Measurements from ENCODE around the gene GALNT4. TPM values are rescaled to one million over a fixed set of nuclear protein-coding genes. Genes with fewer than 3 reads are reported as not detected.

Gene GALNT4
- total and polyA plus RNA-seq, 2 of the 13 experiments (the other 11 are each of a cell fraction or from before 2014, with no cell fraction given): 4.9 to 6.8 TPM

DNA sequence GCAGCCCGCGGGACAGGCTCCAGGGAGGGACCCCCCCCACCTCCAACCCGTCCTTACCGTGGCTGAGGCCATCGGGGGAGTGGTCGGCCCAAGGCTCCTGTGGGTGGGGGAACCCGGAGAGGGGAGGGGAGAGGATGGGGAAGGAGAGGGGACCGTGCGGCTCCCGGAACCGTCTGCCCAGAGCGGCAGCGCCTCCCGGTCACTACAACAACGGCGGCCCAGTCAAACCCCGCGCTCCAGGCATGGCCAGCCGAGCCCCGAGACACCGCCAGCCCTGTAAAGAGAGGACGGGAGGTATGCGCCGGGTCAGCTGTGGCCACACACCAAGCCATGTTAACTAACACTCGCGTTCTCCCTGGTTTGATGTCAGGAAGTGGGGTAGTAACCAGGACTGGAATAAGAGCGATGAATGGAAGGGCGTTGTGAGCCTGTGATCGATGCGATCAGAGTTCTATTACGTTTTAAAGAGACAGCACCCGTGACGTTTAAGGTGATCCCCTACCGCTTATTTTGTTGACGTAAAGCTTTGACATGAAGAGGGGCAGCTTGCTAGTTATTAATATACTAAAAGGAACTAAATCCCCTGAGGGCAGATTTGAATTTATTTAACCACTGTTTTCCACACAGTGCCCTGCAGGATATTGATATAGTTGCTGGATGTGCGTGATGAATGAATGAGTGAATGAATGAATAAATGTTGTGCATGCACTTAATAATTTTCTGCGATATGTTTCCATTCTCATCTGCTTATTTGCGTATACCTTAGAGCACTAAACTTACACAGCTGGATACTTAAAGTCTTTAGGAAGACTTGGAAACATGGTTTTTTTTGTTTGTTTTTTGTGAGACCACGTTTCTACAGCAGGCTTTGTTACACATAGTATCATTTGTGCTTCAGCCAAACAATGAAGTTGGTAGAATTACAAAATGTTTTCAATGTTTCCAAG lies 1.5 kb upstream of the GALNT4 start, which contains the start of gene POC1B (continued):
- TF ChIP-seq, protein P1, sequence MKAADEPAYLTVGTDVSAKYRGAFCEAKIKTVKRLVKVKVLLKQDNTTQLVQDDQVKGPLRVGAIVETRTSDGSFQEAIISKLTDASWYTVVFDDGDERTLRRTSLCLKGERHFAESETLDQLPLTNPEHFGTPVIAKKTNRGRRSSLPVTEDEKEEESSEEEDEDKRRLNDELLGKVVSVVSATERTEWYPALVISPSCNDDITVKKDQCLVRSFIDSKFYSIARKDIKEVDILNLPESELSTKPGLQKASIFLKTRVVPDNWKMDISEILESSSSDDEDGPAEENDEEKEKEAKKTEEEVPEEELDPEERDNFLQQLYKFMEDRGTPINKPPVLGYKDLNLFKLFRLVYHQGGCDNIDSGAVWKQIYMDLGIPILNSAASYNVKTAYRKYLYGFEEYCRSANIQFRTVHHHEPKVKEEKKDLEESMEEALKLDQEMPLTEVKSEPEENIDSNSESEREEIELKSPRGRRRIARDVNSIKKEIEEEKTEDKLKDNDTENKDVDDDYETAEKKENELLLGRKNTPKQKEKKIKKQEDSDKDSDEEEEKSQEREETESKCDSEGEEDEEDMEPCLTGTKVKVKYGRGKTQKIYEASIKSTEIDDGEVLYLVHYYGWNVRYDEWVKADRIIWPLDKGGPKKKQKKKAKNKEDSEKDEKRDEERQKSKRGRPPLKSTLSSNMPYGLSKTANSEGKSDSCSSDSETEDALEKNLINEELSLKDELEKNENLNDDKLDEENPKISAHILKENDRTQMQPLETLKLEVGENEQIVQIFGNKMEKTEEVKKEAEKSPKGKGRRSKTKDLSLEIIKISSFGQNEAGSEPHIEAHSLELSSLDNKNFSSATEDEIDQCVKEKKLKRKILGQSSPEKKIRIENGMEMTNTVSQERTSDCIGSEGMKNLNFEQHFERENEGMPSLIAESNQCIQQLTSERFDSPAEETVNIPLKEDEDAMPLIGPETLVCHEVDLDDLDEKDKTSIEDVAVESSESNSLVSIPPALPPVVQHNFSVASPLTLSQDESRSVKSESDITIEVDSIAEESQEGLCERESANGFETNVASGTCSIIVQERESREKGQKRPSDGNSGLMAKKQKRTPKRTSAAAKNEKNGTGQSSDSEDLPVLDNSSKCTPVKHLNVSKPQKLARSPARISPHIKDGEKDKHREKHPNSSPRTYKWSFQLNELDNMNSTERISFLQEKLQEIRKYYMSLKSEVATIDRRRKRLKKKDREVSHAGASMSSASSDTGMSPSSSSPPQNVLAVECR (CRISPR knock-in tag; IDR thresholded peaks at IDR 0.05; ENCODE audit: borderline replicate concordance): peak; percentile 93
- no peak for TF ChIP-seq NPAS2 (CRISPR knock-in tag; IDR thresholded peaks at IDR 0.05; ENCODE audit: borderline replicate concordance)
- TF ChIP-seq, protein P2, sequence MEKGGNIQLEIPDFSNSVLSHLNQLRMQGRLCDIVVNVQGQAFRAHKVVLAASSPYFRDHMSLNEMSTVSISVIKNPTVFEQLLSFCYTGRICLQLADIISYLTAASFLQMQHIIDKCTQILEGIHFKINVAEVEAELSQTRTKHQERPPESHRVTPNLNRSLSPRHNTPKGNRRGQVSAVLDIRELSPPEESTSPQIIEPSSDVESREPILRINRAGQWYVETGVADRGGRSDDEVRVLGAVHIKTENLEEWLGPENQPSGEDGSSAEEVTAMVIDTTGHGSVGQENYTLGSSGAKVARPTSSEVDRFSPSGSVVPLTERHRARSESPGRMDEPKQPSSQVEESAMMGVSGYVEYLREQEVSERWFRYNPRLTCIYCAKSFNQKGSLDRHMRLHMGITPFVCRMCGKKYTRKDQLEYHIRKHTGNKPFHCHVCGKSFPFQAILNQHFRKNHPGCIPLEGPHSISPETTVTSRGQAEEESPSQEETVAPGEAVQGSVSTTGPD (CRISPR knock-in tag; IDR thresholded peaks at IDR 0.05): 0 out of 2 replicates have a peak, but pooled peaks have one; percentile 30
- peak; percentile 66 for TF ChIP-seq BRD4 (CRISPR knock-in tag; IDR thresholded peaks at IDR 0.05)
- TF ChIP-seq HOXD1 (CRISPR knock-in tag; IDR thresholded peaks at IDR 0.05): no peak
- TF ChIP-seq ZNF816 (CRISPR knock-in tag; IDR thresholded peaks at IDR 0.05; ENCODE audit: borderline replicate concordance): no peak
- no peak for TF ChIP-seq ZNF326 (CRISPR knock-in tag; IDR thresholded peaks at IDR 0.05; ENCODE audit: borderline replicate concordance)
- peak; percentile 72 for TF ChIP-seq PITX1 (CRISPR knock-in tag; IDR thresholded peaks at IDR 0.05)
- no peak; the same call in 1 of the 2 replicates for TF ChIP-seq THAP8 (CRISPR knock-in tag; IDR thresholded peaks at IDR 0.05; ENCODE audit: borderline replicate concordance)
- TF ChIP-seq ZBTB26 (CRISPR knock-in tag; IDR thresholded peaks at IDR 0.05; ENCODE audit: borderline replicate concordance): peak; percentile 58; the same call in 1 of the 2 replicates
- 0 out of 2 replicates have a peak, but pooled peaks have one; percentile 43 for TF ChIP-seq HES4 (CRISPR knock-in tag; IDR thresholded peaks at IDR 0.05; ENCODE audit: borderline replicate concordance)
- TF ChIP-seq, protein P3, sequence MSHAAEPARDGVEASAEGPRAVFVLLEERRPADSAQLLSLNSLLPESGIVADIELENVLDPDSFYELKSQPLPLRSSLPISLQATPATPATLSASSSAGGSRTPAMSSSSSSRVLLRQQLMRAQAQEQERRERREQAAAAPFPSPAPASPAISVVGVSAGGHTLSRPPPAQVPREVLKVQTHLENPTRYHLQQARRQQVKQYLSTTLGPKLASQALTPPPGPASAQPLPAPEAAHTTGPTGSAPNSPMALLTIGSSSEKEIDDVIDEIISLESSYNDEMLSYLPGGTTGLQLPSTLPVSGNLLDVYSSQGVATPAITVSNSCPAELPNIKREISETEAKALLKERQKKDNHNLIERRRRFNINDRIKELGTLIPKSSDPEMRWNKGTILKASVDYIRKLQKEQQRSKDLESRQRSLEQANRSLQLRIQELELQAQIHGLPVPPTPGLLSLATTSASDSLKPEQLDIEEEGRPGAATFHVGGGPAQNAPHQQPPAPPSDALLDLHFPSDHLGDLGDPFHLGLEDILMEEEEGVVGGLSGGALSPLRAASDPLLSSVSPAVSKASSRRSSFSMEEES (CRISPR knock-in tag; IDR thresholded peaks at IDR 0.05): peak; percentile 59; the same call in 1 of the 2 replicates
- TF ChIP-seq, protein P4, sequence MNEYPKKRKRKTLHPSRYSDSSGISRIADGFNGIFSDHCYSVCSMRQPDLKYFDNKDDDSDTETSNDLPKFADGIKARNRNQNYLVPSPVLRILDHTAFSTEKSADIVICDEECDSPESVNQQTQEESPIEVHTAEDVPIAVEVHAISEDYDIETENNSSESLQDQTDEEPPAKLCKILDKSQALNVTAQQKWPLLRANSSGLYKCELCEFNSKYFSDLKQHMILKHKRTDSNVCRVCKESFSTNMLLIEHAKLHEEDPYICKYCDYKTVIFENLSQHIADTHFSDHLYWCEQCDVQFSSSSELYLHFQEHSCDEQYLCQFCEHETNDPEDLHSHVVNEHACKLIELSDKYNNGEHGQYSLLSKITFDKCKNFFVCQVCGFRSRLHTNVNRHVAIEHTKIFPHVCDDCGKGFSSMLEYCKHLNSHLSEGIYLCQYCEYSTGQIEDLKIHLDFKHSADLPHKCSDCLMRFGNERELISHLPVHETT (CRISPR knock-in tag; conservative IDR thresholded peaks at IDR 0.05): 0 out of 2 replicates have a peak, but pooled peaks have one; percentile 68
- peak; percentile 64; the same call in 1 of the 2 replicates for TF ChIP-seq CCDC6 (CRISPR knock-in tag; IDR thresholded peaks at IDR 0.05)
- TF ChIP-seq HMG20A (CRISPR knock-in tag; IDR thresholded peaks at IDR 0.05; ENCODE audit: borderline replicate concordance): no peak
- TF ChIP-seq ZNF253 (CRISPR knock-in tag; IDR thresholded peaks at IDR 0.05; ENCODE audit: borderline replicate concordance): no peak
